Measurements from ENCODE around the gene NPAS4. TPM values are rescaled to one million over a fixed set of nuclear protein-coding genes. Genes with fewer than 3 reads are reported as not detected.
"Not testable (repeated sequence)": the region's sequence is repeated elsewhere in the genome, so short reads cannot be mapped to it uniquely, and the experiment has no call there.

Gene NPAS4
- polyA plus RNA-seq (2011; rRNA removed) (not detected in 2 replicates), polyA plus RNA-seq (2017; fragmentation: RNase III; extraction: RNeasy Plus Mini Kit Qiagen cat#74134 plus additional on column Dnase treatment) (0.03 TPM in 1 of 3 replicates, not detected in the others), polyA minus RNA-seq (2011; rRNA and poly(A)+ RNA removed) (0.10 TPM in 1 of 2 replicates, not detected in the other)
- 0.01 and 0.06 TPM in 2 replicates for polyA plus RNA-seq (2012; cell fraction: cytosol; rRNA removed)
- 0.11 and 0.13 TPM in 2 replicates for polyA plus RNA-seq (2012; cell fraction: nucleus; rRNA removed)

DNA sequence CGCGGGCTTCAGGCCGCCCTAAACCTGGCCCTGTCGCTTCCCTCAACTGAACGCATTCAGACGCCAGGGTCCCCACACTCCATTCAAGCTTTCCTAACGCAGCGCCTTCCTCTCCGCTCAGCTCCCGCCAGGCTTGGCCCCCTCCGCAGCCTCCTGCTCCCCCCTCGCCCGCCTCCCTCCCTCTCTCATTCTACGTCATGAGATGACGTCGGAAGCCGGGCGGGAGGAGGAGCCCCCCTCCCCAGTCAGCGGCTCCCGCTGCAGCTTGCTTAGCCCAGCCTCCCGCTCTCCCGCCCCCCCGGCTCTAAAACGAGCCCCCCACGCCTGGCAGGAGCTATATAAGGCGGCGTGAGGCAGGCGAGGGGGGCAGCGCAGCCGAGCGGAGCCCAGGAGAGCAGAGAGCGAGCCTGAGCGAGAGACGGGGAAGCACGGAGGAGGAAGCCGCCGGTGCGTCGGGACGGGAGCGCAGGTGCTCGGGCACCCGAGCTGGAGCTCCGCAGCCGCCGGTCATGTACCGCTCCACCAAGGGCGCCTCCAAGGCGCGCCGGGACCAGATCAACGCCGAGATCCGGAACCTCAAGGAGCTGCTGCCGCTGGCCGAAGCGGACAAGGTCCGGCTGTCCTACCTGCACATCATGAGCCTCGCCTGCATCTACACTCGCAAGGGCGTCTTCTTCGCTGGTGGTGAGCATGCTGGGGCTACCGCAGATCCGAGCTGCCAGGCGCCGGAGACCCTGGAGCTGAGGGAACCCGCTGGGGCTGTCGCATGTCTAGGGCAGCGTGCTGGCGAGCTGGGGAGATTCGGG is at the start of gene NPAS4:
Gene NPAS4, plus strand, starts transcription at position 365 of the 806 bp plus-strand sequence. Its CDS starts 145 bp downstream, at position 510.
- WGBS (ENCODE audit: missing lambda C conversion rate): 38% methylated on average over 57 of the region's 71 CpGs
- ATAC-seq: peak in 1 of 2 experiments; percentile 16; a peak in 2 of 6 replicates
- Histone ChIP-seq H3K27ac (no peak within 1 kb of the TSS), H3K4me3 (no peak within 1 kb of the TSS), H3K4me1 (peaks cover 12% of the 10 kb centered on the region), H3K4me2 (no peak within 1 kb of the TSS), H3K9me3 (peaks cover 4% of the 10 kb centered on the region; the same call in 1 of the 3 replicates)
- ChIA-PET POLR2A (interaction anchor here (0.5 to 1.6 kb wide), 7 partner anchors 14 to 264 kb away, joined by 3 to 13 read pairs (median 5); partner anchors contain the start of genes DPP3, MRPL11 and RBM4B), CTCF (interaction anchor here (0.8 to 57.7 kb wide), 9 partner anchors 3 to 413 kb away, joined by 3 to 1614 read pairs (median 4); partner anchors contain the start of genes MRPL11, NPAS4, PELI3 and RBM4B)
- no peak for DNase-seq (ENCODE audit: low read depth in 1 of 2, low spot score in 1 of 2)
- TF ChIP-seq, protein P1, sequence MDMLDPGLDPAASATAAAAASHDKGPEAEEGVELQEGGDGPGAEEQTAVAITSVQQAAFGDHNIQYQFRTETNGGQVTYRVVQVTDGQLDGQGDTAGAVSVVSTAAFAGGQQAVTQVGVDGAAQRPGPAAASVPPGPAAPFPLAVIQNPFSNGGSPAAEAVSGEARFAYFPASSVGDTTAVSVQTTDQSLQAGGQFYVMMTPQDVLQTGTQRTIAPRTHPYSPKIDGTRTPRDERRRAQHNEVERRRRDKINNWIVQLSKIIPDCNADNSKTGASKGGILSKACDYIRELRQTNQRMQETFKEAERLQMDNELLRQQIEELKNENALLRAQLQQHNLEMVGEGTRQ (IDR thresholded peaks at IDR 0.05): no peak
- TF ChIP-seq TP53 (CRISPR knock-in tag; IDR thresholded peaks at IDR 0.05) (no peak), BHLHE40 (IDR thresholded peaks at IDR 0.05; ENCODE audit: low read depth, low read length) (no peak), MAFK (IDR thresholded peaks at IDR 0.05; ENCODE audit: partially characterized antibody) (no peak)
- TF ChIP-seq, protein P2, sequence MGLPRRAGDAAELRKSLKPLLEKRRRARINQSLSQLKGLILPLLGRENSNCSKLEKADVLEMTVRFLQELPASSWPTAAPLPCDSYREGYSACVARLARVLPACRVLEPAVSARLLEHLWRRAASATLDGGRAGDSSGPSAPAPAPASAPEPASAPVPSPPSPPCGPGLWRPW (IDR thresholded peaks at IDR 0.05): no peak
- FAIRE-seq: no peak

DNA sequence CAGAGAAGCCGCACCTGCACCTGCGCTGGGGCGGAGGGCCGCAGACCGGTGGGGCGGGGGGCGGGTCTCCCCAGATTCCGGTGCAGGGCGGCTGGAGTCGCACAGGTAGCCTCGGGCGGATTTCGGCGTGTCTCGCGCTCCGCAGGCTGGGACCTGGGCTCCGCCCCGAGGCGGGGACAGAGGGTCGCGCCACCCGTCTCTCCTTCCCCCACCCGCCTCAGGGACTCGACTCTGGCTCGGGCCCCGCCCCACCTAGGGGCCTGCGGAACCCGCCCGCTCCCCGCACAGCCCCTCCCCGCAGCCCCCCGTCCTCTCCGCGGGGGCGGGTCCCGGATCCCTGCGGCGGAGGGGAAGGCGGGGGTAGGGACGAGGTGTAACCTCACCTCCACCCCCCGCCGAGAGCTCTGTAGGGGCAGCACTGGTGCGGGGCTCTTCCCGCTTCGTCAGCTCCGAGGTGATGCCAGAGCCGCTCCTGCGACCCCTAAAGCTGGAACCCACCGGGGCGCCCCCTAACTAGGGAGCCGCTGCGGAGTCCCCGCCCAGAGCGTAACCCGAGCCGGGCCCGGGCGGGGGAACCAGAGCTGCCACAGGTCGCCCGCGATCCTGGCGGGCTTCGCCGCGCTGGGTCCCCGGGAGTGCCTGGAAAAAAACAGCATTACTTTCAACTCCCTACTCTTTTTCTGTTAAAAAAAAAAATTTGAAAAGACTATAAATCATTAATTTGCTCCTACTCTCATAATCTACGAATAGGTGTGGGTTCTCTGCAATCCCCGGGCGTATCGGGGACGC is 49.0 kb upstream of the NPAS4 start, which contains the start of gene SLC29A2:
Gene SLC29A2, minus strand, starts transcription at position 134 of the 789 bp plus-strand sequence. CDS start 169 bp downstream, outside the sequence.
- ATAC-seq (peak; percentile 74 to 83), FAIRE-seq (no peak), DNase-seq (ENCODE audit: low read depth in 1 of 2, low spot score in 1 of 2) (peak; percentile 40 to 68)
- WGBS (ENCODE audit: missing lambda C conversion rate): 1% methylated on average over 17 of the region's 72 CpGs
- Histone ChIP-seq H3K27ac (peak within 1 kb of the TSS; percentile 84 to 85), H3K4me3 (peak within 1 kb of the TSS; percentile 98), H3K9me3 (no peaks in the 10 kb centered on the region), H3K4me1 (peaks cover 17% of the 10 kb centered on the region; the same call in 1 of the 3 replicates), H3K4me2 (peak within 1 kb of the TSS; percentile 91)
- TF ChIP-seq, protein P3, sequence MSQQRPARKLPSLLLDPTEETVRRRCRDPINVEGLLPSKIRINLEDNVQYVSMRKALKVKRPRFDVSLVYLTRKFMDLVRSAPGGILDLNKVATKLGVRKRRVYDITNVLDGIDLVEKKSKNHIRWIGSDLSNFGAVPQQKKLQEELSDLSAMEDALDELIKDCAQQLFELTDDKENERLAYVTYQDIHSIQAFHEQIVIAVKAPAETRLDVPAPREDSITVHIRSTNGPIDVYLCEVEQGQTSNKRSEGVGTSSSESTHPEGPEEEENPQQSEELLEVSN (IDR thresholded peaks at IDR 0.05; ENCODE audit: borderline replicate concordance, low read depth): peak; percentile 44; the same call in 1 of the 2 replicates
- TF ChIP-seq BHLHE40 (IDR thresholded peaks at IDR 0.05; ENCODE audit: low read depth, low read length) (no peak), KDM5A (IDR thresholded peaks at IDR 0.05) (no peak), PHF8 (IDR thresholded peaks at IDR 0.05; ENCODE audit: borderline replicate concordance, low read depth) (peak; percentile 42; the same call in 1 of the 2 replicates), RNF2 (IDR thresholded peaks at IDR 0.05; ENCODE audit: borderline replicate concordance, low read depth) (0 out of 2 replicates have a peak, but pooled peaks have one; percentile 65)
- TF ChIP-seq, protein P1 (IDR thresholded peaks at IDR 0.05): no peak
- POLR2A ChIA-PET: interaction anchor here (0.7 kb wide), 1 partner anchor 27 kb away, joined by 4 read pairs; the partner anchor contains the start of gene BRMS1
- CTCF ChIA-PET: interaction anchor here (1.1 to 5.4 kb wide), 3 partner anchors 9 to 17 kb away, joined by 9 to 31 read pairs (median 17); no protein-coding TSS in a partner anchor

DNA sequence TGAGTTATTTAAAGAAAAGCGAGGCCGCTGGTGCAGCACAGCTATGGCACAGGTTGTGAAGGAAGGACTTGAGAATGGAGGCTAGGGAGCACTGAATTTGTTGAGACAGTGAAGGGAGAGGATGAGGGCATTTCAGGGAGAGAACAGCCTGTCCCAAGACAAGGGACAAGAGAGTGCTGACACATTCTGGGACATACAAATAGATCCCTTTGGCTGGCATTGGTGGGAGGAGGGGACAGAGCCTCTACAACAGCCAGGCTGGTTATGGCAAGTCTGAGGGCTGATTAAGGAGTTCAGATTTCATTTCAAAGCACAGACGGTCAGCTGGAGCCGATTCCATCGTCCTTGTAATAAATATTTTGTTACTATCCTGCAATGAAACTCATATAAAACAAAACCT is 47.6 kb upstream of the NPAS4 start:
- H3K4me3 ChIP-seq: no peak overlapping the region
- DNase-seq (ENCODE audit: low read depth in 1 of 2, low spot score in 1 of 2) (no peak), ATAC-seq (no peak), FAIRE-seq (no peak)
- peak overlapping the region; percentile 91; the same call in 1 of the 3 replicates for H3K4me2 ChIP-seq
- TF ChIP-seq, protein P3 (IDR thresholded peaks at IDR 0.05; ENCODE audit: borderline replicate concordance, low read depth): no peak
- TF ChIP-seq ZFP36 (IDR thresholded peaks at IDR 0.05; ENCODE audit: borderline replicate concordance, partially characterized antibody): no peak
- H3K4me1 ChIP-seq: peaks cover 17% of the 10 kb centered on the region; the same call in 1 of the 3 replicates
- H3K9me3 ChIP-seq: no peaks in the 10 kb centered on the region
- POLR2A ChIA-PET: no interaction called here
- H3K27ac ChIP-seq: peak overlapping the region in 1 of 2 experiments; percentile 84; a peak in 1 of 6 replicates
- 77% methylated on average over 5 of the region's 5 CpGs for WGBS (ENCODE audit: missing lambda C conversion rate)
- CTCF ChIA-PET: interaction anchor here (0.6 to 1.4 kb wide), 3 partner anchors 11 to 1256 kb away, joined by 3 to 9 read pairs (median 3); partner anchors contain the start of gene NUDT8

DNA sequence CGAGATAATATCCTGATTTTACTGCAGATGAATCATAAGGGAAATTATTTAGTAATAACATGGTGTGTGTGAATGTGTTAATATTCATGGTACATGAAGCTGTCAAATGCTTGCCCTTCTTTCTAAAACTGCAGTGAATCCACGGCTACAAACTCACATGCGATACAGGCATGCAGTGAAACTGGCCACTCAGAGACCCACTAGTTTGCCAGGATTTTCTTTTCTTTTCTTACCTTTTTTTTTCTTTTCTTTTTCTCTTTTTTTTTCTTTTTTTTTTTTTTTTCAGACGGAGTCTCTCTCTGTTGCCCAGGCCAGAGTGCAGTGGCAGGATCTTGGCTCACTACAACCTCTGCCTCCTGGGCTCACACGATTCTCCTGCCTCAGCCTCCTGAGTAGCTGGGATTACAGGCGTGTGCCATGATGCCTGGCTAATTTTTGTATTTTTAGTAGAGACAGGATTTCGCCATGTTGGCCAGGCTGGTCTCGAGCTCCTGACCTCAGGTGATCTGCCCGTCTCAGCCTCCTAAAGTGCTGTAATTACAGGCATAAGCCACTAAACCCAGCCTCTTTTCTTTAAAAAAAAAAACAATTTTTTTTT is 47.0 kb upstream of the NPAS4 start:
- 70% methylated on average over 9 of the region's 9 CpGs for whole genome bisulfite sequencing (ENCODE audit: missing lambda C conversion rate)
- CTCF ChIA-PET: interaction anchor here (0.6 to 57.7 kb wide), 5 partner anchors 10 to 1256 kb away, joined by 3 to 1614 read pairs (median 5); partner anchors contain the start of genes MRPL11, NPAS4 and NUDT8
- Histone ChIP-seq H3K4me1 (peaks cover 17% of the 10 kb centered on the region; the same call in 1 of the 3 replicates), H3K27ac (peak overlapping the region in 1 of 2 experiments; percentile 13; a peak in 1 of 6 replicates)
- ATAC-seq; H3K4me2 ChIP-seq; FAIRE-seq; H3K9me3 ChIP-seq; H3K4me3 ChIP-seq; POLR2A ChIA-PET; DNase-seq (ENCODE audit: low read depth in 1 of 2, low spot score in 1 of 2): not testable (repeated sequence)
